HEK293 (cell line): ENCODE measurements around the gene CMPK1.
"Not testable (repeated sequence)": the region's sequence is repeated elsewhere in the genome, so short reads cannot be mapped to it uniquely, and the experiment has no call there.

Source experiments
- CTCF ChIA-PET: fragments of 350-600 bp; formaldehyde crosslinking; extraction: SDS; loops from one replicate; lab custom pipeline; 2021; ENCODE audit warnings: antibody characterized with exemption; lab: Yijun Ruan, JAX
- POLR2A ChIA-PET: fragments of 300-600 bp; formaldehyde crosslinking; extraction: SDS; loops from one replicate; lab custom pipeline; 2020; ENCODE audit warnings: antibody characterized with exemption, inconsistent platforms; lab: Yijun Ruan, JAX
- H3K27ac ChIP-seq: fragments of 200-500 bp; sonication (Bioruptor generic); 2 replicates; pipeline ENCODE4 v1.5.1; 2014; ENCODE audit warnings: low read depth, low read length, control low read depth, inconsistent platforms; ENCODE audit errors: extremely low read depth
- H3K36me3 ChIP-seq, 2 experiments: fragments of 200-500 bp in 1 of 2; sonication (Bioruptor generic) in 1 of 2; 1 replicate in 1 of 2; 2 replicates in 1 of 2; pipeline ENCODE4 v1.5.1; 2014 to 2017; ENCODE audit warnings: inconsistent platforms in 2 of 2, low read length in 2 of 2; ENCODE audit not compliant: control insufficient read depth in 2 of 2, insufficient read depth in 1 of 2
- H3K4me1 ChIP-seq: fragments of 200-500 bp; sonication (Bioruptor generic); 2 replicates; pipeline ENCODE4 v1.5.1; 2014; ENCODE audit warnings: mild to moderate bottlenecking, low read length, inconsistent platforms; ENCODE audit not compliant: control insufficient read depth, insufficient read depth
- H3K4me3 ChIP-seq: 2 replicates; pipeline ENCODE4 v1.5.1; 2011; ENCODE audit warnings: low read depth, mild to moderate bottlenecking, control low read depth, low read length, moderate library complexity
- H3K9me3 ChIP-seq: fragments of 200-500 bp; sonication (Bioruptor generic); 2 replicates; pipeline ENCODE4 v1.5.1; 2014; ENCODE audit warnings: low read depth, low read length, inconsistent platforms; ENCODE audit not compliant: control insufficient read depth, insufficient read depth
- MZF1 ChIP-seq: fragments of 450-650 bp; formaldehyde crosslinking; IDR thresholded peaks from 2 replicates; pipeline ENCODE4 v1.5.1; 2017; ENCODE audit warnings: missing biosample characterization, missing genetic modification characterization, borderline replicate concordance
- PRDM1 ChIP-seq: fragments of 450-650 bp; formaldehyde crosslinking; IDR thresholded peaks from 2 replicates; pipeline ENCODE4; 2016; ENCODE audit warnings: missing biosample characterization, missing genetic modification characterization
- REST ChIP-seq: fragments of 450-650 bp; formaldehyde crosslinking; IDR thresholded peaks from 2 replicates; pipeline ENCODE4 v1.5.1; 2016; ENCODE audit warnings: missing biosample characterization, missing genetic modification characterization
- SCRT2 ChIP-seq: fragments of 450-650 bp; formaldehyde crosslinking; IDR thresholded peaks from 2 replicates; pipeline ENCODE4 v1.5.1; 2016; ENCODE audit warnings: missing biosample characterization, missing genetic modification characterization
- ZBTB1 ChIP-seq: fragments of 450-650 bp; formaldehyde crosslinking; IDR thresholded peaks from 2 replicates; pipeline ENCODE4 v1.5.1; 2016; ENCODE audit warnings: missing biosample characterization, missing genetic modification characterization
- ZBTB48 ChIP-seq: fragments of 450-650 bp; formaldehyde crosslinking; IDR thresholded peaks from 2 replicates; pipeline ENCODE4 v1.5.1; 2016; ENCODE audit warnings: missing biosample characterization, missing genetic modification characterization
- ZNF112 ChIP-seq: fragments of 450-650 bp; formaldehyde crosslinking; IDR thresholded peaks from 2 replicates; pipeline ENCODE4 v1.5.0; 2017; ENCODE audit warnings: missing biosample characterization, missing genetic modification characterization
- ZNF133 ChIP-seq: fragments of 450-650 bp; formaldehyde crosslinking; IDR thresholded peaks from 2 replicates; pipeline ENCODE4 v1.5.1; 2016; ENCODE audit warnings: missing biosample characterization, missing genetic modification characterization
- ZNF175 ChIP-seq: fragments of 450-650 bp; formaldehyde crosslinking; IDR thresholded peaks from 2 replicates; pipeline ENCODE4 v1.5.1; 2016; ENCODE audit warnings: missing biosample characterization, missing genetic modification characterization
- ZNF184 ChIP-seq: fragments of 450-650 bp; IDR thresholded peaks from 2 replicates; pipeline ENCODE4 v1.5.1; 2018; ENCODE audit warnings: missing biosample characterization, mild to moderate bottlenecking, missing genetic modification characterization
- ZNF423 ChIP-seq: fragments of 450-650 bp; formaldehyde crosslinking; IDR thresholded peaks from 2 replicates; pipeline ENCODE4 v1.5.1; 2016; ENCODE audit warnings: missing biosample characterization, missing genetic modification characterization
- ZNF473 ChIP-seq: fragments of 450-650 bp; formaldehyde crosslinking; IDR thresholded peaks from 2 replicates; pipeline ENCODE4 v1.5.1; 2017; ENCODE audit warnings: missing biosample characterization, missing genetic modification characterization
- ZNF549 ChIP-seq: fragments of 450-650 bp; IDR thresholded peaks from 2 replicates; pipeline ENCODE4 v1.5.1; 2018; ENCODE audit warnings: missing biosample characterization, missing genetic modification characterization, mild to moderate bottlenecking, inconsistent platforms, moderate library complexity
- ZNF629 ChIP-seq: fragments of 450-650 bp; formaldehyde crosslinking; IDR thresholded peaks from 2 replicates; pipeline ENCODE4 v1.5.1; 2017; ENCODE audit warnings: missing biosample characterization, missing genetic modification characterization
- ZNF670 ChIP-seq: fragments of 450-650 bp; formaldehyde crosslinking; IDR thresholded peaks from 2 replicates; pipeline ENCODE4 v1.5.1; 2016; ENCODE audit warnings: missing biosample characterization, missing genetic modification characterization, low read depth
- ZNF768 ChIP-seq: fragments of 450-650 bp; formaldehyde crosslinking; IDR thresholded peaks from 2 replicates; pipeline ENCODE4 v1.5.1; 2018; ENCODE audit warnings: missing biosample characterization, mild to moderate bottlenecking, missing genetic modification characterization
- ZNF776 ChIP-seq: fragments of 450-650 bp; formaldehyde crosslinking; IDR thresholded peaks from 2 replicates; pipeline ENCODE4 v1.5.0; 2017; ENCODE audit warnings: missing biosample characterization, missing genetic modification characterization, borderline replicate concordance

CMPK1 gene

GRCh38 chr1:47294863-47295262, 38.7 kb upstream of the CMPK1 start:
- H3K4me1 ChIP-seq, H3K9me3 ChIP-seq, H3K27ac ChIP-seq, H3K4me3 ChIP-seq: not testable (repeated sequence)
- H3K36me3 ChIP-seq: peaks cover 60 to 88% of the 10 kb centered on the region in 2 experiments
- ChIA-PET POLR2A (interaction anchor here (1.0 kb wide), 2 partner anchors 10 to 19 kb away, joined by 3 read pairs; partner anchors contain the start of gene STIL), CTCF (interaction anchor here (0.7 to 1.4 kb wide), 4 partner anchors 9 to 116 kb away, joined by 3 to 4 read pairs (median 4); no protein-coding TSS in a partner anchor)

GRCh38 chr1:47295579-47295978, 38.0 kb upstream of the CMPK1 start:
- no peaks in the 10 kb centered on the region for H3K9me3 ChIP-seq
- H3K4me3 ChIP-seq: no peak overlapping the region
- H3K36me3 ChIP-seq: peaks cover 58 to 90% of the 10 kb centered on the region in 2 experiments
- no peak for TF ChIP-seq ZNF473 (tag by site-specific recombination)
- TF ChIP-seq ZNF629 (tag by site-specific recombination): no peak
- TF ChIP-seq ZNF175: no peak
- no peak for TF ChIP-seq ZNF184 (tag by site-specific recombination)
- no peak for TF ChIP-seq REST
- no peak for TF ChIP-seq PRDM1 (tag by site-specific recombination)
- TF ChIP-seq ZBTB48 (tag by site-specific recombination): no peak
- no peak for TF ChIP-seq ZNF768
- no peak for TF ChIP-seq ZNF549 (tag by site-specific recombination)
- TF ChIP-seq ZNF670 (tag by site-specific recombination): no peak
- no peaks in the 10 kb centered on the region for H3K4me1 ChIP-seq
- ChIA-PET CTCF (interaction anchor here (0.7 kb wide), 1 partner anchor 45 kb away, joined by 3 read pairs; no protein-coding TSS in a partner anchor), POLR2A (interaction anchor here (1.0 kb wide), 2 partner anchors 9 to 19 kb away, joined by 3 read pairs; partner anchors contain the start of gene STIL)
- no peak overlapping the region for H3K27ac ChIP-seq

- no peak overlapping the region for H3K27ac ChIP-seq
- H3K4me3 ChIP-seq: no peak overlapping the region
- H3K36me3 ChIP-seq: peaks cover 65 to 94% of the 10 kb centered on the region in 2 experiments
- no peaks in the 10 kb centered on the region for H3K4me1 ChIP-seq
- CTCF ChIA-PET: interaction anchor here (0.6 to 1.2 kb wide), 2 partner anchors 36 to 105 kb away, joined by 3 to 4 read pairs; no protein-coding TSS in a partner anchor
- POLR2A ChIA-PET: interaction anchor here (1.7 kb wide), 1 partner anchor 16 kb away, joined by 5 read pairs; the partner anchor contains the start of gene STIL
- H3K9me3 ChIP-seq: no peaks in the 10 kb centered on the region
- TF ChIP-seq ZNF112 (no peak), ZNF423 (tag by site-specific recombination) (no peak), ZNF629 (tag by site-specific recombination) (no peak), SCRT2 (tag by site-specific recombination) (no peak), ZNF776 (tag by site-specific recombination) (no peak), ZNF133 (tag by site-specific recombination) (no peak), MZF1 (tag by site-specific recombination) (no peak), ZBTB1 (tag by site-specific recombination) (no peak)
These were observed 35.4 kb upstream of the CMPK1 start for GRCh38 chr1:47298025-47298699.
